ENCODE results near the gene ARHGEF2. TPM values are rescaled to one million over a fixed set of nuclear protein-coding genes. Genes with fewer than 3 reads are reported as not detected.

The ARHGEF2 gene
- total and polyA plus RNA-seq, 2 donors (not counting 1 experiment from before 2014, with no cell fraction given): 241 to 245 TPM

DNA sequence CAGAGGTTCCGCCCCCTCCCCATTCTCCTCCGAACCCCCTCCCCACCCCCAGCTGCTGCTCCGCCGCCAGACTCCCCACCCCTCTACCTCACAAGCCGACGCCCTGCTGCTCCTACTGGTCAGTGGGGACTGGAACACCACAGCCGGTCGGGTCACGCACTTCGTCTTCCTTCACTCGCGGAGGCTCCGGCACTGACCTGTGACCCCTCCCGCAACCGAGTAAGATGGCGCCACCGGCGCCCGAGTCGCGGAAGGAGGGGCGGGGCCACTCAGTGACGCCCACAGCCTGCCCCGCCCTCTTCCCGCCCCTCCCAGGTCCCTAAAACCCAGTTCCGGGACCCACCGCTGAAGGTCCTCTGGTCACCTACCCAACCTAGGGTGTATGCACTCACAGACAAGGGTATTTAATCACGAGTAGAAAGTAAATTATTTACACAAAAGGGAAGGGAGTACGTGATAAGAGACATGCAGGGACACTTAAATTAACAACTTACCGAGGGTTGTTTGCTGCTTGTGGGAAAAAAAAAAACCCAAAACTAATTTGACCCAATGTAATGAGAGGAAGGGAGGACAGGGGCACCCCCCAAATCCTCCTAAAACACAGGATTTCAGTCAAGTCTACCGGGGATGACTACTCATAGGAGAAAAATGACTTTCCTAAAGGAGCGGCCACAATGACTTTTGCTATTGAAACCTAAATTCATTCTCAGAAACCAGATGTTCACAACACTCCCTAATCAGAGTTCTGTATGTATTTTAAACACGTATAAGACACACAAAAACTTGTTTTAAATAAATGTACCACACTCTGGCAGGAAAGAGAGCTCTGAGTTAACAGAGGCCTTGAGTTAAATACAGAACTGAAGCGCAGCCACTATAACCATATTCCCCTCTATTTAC is 66.9 kb downstream of the ARHGEF2 start, which contains the start of gene RIT1:
RIT1 (minus strand) TSS at position 194 of the 900 bp plus-strand sequence. CDS start 588 bp downstream, outside the sequence.
- Histone ChIP-seq H3K4me3 (ENCODE audit: control extremely low read depth in 1 of 5, extremely low read depth in 1 of 5, insufficient read depth in 1 of 5, low read depth in 2 of 5, low read length in 4 of 5) (peak within 1 kb of the TSS; percentile 64 to 90 (median 71)), H3K36me3 (replicated peaks in 1 of 2; ENCODE audit: control extremely low read depth in 1 of 2, control insufficient read depth in 1 of 2, extremely low read depth in 1 of 2, insufficient read depth in 2 of 2, low read length in 1 of 2) (peaks cover 20 to 54% of the 10 kb centered on the region in 2 experiments), H4K20me1 (ENCODE audit: control insufficient read depth, insufficient read depth, low read length, poor library complexity, severe bottlenecking) (no peaks in the 10 kb centered on the region), H3K4me1 (ENCODE audit: control insufficient read depth in 2 of 2, insufficient read depth in 2 of 2, low read length in 2 of 2) (peaks cover 14 to 16% of the 10 kb centered on the region in 2 donors), H3K9ac (ENCODE audit: low read length) (peak within 1 kb of the TSS; percentile 82), H3K27me3 (replicated peaks in 1 of 4; ENCODE audit: control extremely low read depth in 1 of 4, control insufficient read depth in 3 of 4, insufficient read depth in 4 of 4, low read length in 3 of 4) (no peaks in the 10 kb centered on the region), H2AFZ (ENCODE audit: insufficient read depth, low read depth, low read length, poor library complexity, severe bottlenecking) (peak within 1 kb of the TSS; percentile 72), H3K4me2 (replicated peaks; ENCODE audit: low read depth, low read length, poor library complexity, severe bottlenecking) (peak within 1 kb of the TSS; percentile 80), H3K27ac (ENCODE audit: low read length in 2 of 2) (peak within 1 kb of the TSS; percentile 59 to 79), H3K9me3 (ENCODE audit: control extremely low read depth in 1 of 3, control insufficient read depth in 2 of 3, insufficient read depth in 1 of 3, low read length in 2 of 3) (no peaks in the 10 kb centered on the region), H3K79me2 (ENCODE audit: control insufficient read depth, insufficient read depth, low read length) (peaks cover 28% of the 10 kb centered on the region)
- peak within 1 kb of the TSS; percentile 97 for H3K27ac Mint-ChIP-seq
- ATAC-seq (ENCODE audit: low read depth): peak; percentile 98
- DNase-seq: peak; percentile 91
- ChIA-PET CTCF (interaction anchor here (1.0 kb wide), 1 partner anchor 72 kb away, joined by 3 read pairs; no protein-coding TSS in a partner anchor), POLR2A (no interaction called here)
- H3K27me3 Mint-ChIP-seq: no peaks in the 10 kb centered on the region
- H3K4me1 Mint-ChIP-seq: peaks cover 23% of the 10 kb centered on the region
- H3K9me3 Mint-ChIP-seq (ENCODE audit: insufficient read depth): no peaks in the 10 kb centered on the region
- TF ChIP-seq, protein P1, sequence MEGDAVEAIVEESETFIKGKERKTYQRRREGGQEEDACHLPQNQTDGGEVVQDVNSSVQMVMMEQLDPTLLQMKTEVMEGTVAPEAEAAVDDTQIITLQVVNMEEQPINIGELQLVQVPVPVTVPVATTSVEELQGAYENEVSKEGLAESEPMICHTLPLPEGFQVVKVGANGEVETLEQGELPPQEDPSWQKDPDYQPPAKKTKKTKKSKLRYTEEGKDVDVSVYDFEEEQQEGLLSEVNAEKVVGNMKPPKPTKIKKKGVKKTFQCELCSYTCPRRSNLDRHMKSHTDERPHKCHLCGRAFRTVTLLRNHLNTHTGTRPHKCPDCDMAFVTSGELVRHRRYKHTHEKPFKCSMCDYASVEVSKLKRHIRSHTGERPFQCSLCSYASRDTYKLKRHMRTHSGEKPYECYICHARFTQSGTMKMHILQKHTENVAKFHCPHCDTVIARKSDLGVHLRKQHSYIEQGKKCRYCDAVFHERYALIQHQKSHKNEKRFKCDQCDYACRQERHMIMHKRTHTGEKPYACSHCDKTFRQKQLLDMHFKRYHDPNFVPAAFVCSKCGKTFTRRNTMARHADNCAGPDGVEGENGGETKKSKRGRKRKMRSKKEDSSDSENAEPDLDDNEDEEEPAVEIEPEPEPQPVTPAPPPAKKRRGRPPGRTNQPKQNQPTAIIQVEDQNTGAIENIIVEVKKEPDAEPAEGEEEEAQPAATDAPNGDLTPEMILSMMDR (IDR thresholded peaks at IDR 0.05): no peak
- TF ChIP-seq EZH2 (IDR thresholded peaks at IDR 0.05; ENCODE audit: borderline replicate concordance, insufficient read depth, low read depth, low read length, poor library complexity, severe bottlenecking): no peak
- intact Hi-C loops (cut with micrococcal nuclease): loop anchor here (1.0 to 2.0 kb wide), 6 partner anchors 23 to 649 kb away; partner anchors contain the start of genes DAP3, GON4L, KHDC4 and SCAMP3
- 4% methylated on average over 23 of the region's 34 CpGs for WGBS (ENCODE audit: insufficient coverage)
- H3K4me3 Mint-ChIP-seq: peak within 1 kb of the TSS; percentile 96
